ENCODE results near the gene STIM1. TPM values are rescaled to one million over a fixed set of nuclear protein-coding genes. Genes with fewer than 3 reads are reported as not detected.

The STIM1 gene
- total RNA-seq, 2 experiments from 2014 or later, result 55.9 to 61.1 TPM

GRCh38 chr11:4072668-4073285, 217.3 kb downstream of the STIM1 start:
- intact Hi-C loops (cut with micrococcal nuclease), result loop anchor here (1.0 kb wide), 2 partner anchors 218 to 223 kb away; no protein-coding TSS in a partner anchor
- Mint-ChIP-seq H3K4me1 (ENCODE audit: low read depth) (peaks cover 39% of the 10 kb centered on the region), H3K27me3 (no peaks in the 10 kb centered on the region), H3K36me3 (peaks cover 7% of the 10 kb centered on the region), H3K9me3 (no peaks in the 10 kb centered on the region), H3K4me3 (no peak overlapping the region), H3K27ac (peak overlapping the region; percentile 65)
- CTCF ChIA-PET, result interaction anchor here (0.8 to 14.8 kb wide), 61 partner anchors 9 to 440 kb away, joined by 3 to 756 read pairs (median 7); partner anchors contain the start of genes PGAP2, RHOG and STIM1
- DNase-seq, result peak; percentile 48
- POLR2A ChIA-PET, result interaction anchor here (0.9 to 2.9 kb wide), 6 partner anchors 218 to 247 kb away, joined by 3 to 15 read pairs (median 3); partner anchors contain the start of gene STIM1

- CTCF ChIA-PET, result interaction anchor here (0.8 to 14.8 kb wide), 15 partner anchors 9 to 266 kb away, joined by 3 to 756 read pairs (median 22); partner anchors contain the start of genes PGAP2, RHOG and STIM1
- intact Hi-C loops (cut with micrococcal nuclease), result no loop called here
- no peak overlapping the region for H3K27ac Mint-ChIP-seq
Observed at GRCh38 chr11:4074266-4074665, 218.8 kb downstream of the STIM1 start.

GRCh38 chr11:4076774-4077173, 221.3 kb downstream of the STIM1 start:
- Mint-ChIP-seq H3K4me1 (ENCODE audit: low read depth) (peaks cover 11% of the 10 kb centered on the region), H3K27me3 (no peaks in the 10 kb centered on the region), H3K9me3 (no peaks in the 10 kb centered on the region), H3K4me3 (no peak overlapping the region), H3K27ac (no peak overlapping the region), H3K36me3 (peaks cover 5% of the 10 kb centered on the region)
- ChIA-PET POLR2A (no interaction called here), CTCF (interaction anchor here (14.8 kb wide), 1 partner anchor 232 kb away, joined by 756 read pairs; the partner anchor contains the start of genes RHOG and STIM1)
- intact Hi-C loops (cut with micrococcal nuclease), result no loop called here
- no peak for DNase-seq

More at GRCh38 chr11:4074266-4074665, 218.8 kb downstream of the STIM1 start:
- no peaks in the 10 kb centered on the region for H3K27me3 Mint-ChIP-seq
- no peak overlapping the region for H3K4me3 Mint-ChIP-seq
- H3K9me3 Mint-ChIP-seq, result no peaks in the 10 kb centered on the region
- DNase-seq, result no peak
- H3K4me1 Mint-ChIP-seq (ENCODE audit: low read depth), result peaks cover 27% of the 10 kb centered on the region
- peaks cover 7% of the 10 kb centered on the region for H3K36me3 Mint-ChIP-seq
- POLR2A ChIA-PET, result no interaction called here

GRCh38 chr11:4083198-4083597, 227.7 kb downstream of the STIM1 start:
- DNase-seq, result no peak
- Mint-ChIP-seq H3K4me3 (no peak overlapping the region), H3K36me3 (peaks cover 27% of the 10 kb centered on the region), H3K4me1 (ENCODE audit: low read depth) (peaks cover 21% of the 10 kb centered on the region), H3K9me3 (no peaks in the 10 kb centered on the region), H3K27me3 (no peaks in the 10 kb centered on the region), H3K27ac (no peak overlapping the region)
- ChIA-PET CTCF (interaction anchor here (1.2 to 6.5 kb wide), 2 partner anchors 10 to 234 kb away, joined by 4 to 64 read pairs; no protein-coding TSS in a partner anchor), POLR2A (no interaction called here)
- intact Hi-C loops (cut with micrococcal nuclease), result no loop called here

GRCh38 chr11:4084406-4085125, 229.1 kb downstream of the STIM1 start:
- Mint-ChIP-seq H3K36me3 (peaks cover 32% of the 10 kb centered on the region), H3K4me3 (no peak overlapping the region), H3K9me3 (no peaks in the 10 kb centered on the region), H3K4me1 (ENCODE audit: low read depth) (peaks cover 29% of the 10 kb centered on the region), H3K27me3 (no peaks in the 10 kb centered on the region), H3K27ac (no peak overlapping the region)
- ChIA-PET POLR2A (no interaction called here), CTCF (interaction anchor here (1.0 to 6.5 kb wide), 6 partner anchors 11 to 277 kb away, joined by 3 to 64 read pairs (median 4); no protein-coding TSS in a partner anchor)
- intact Hi-C loops (cut with micrococcal nuclease), result no loop called here
- no peak for DNase-seq

- Mint-ChIP-seq H3K4me1 (ENCODE audit: low read depth) (peaks cover 39% of the 10 kb centered on the region), H3K9me3 (no peaks in the 10 kb centered on the region), H3K36me3 (peaks cover 35% of the 10 kb centered on the region), H3K27me3 (no peaks in the 10 kb centered on the region), H3K27ac (no peak overlapping the region), H3K4me3 (no peak overlapping the region)
- no peak for DNase-seq
- ChIA-PET CTCF (interaction anchor here (0.6 to 6.5 kb wide), 7 partner anchors 12 to 278 kb away, joined by 3 to 64 read pairs (median 4); partner anchors contain the start of gene STIM1), POLR2A (interaction anchor here (0.5 to 0.9 kb wide), 2 partner anchors 10 to 11 kb away, joined by 3 to 4 read pairs; no protein-coding TSS in a partner anchor)
- intact Hi-C loops (cut with micrococcal nuclease), result no loop called here
Observed at GRCh38 chr11:4085575-4085974, 230.1 kb downstream of the STIM1 start.

GRCh38 chr11:4086575-4087353, 231.3 kb downstream of the STIM1 start:
- H3K27me3 Mint-ChIP-seq, result no peaks in the 10 kb centered on the region
- intact Hi-C loops (cut with micrococcal nuclease), result no loop called here
- H3K9me3 Mint-ChIP-seq, result no peaks in the 10 kb centered on the region
- ChIA-PET POLR2A (no interaction called here), CTCF (interaction anchor here (1.9 to 6.5 kb wide), 2 partner anchors 13 to 232 kb away, joined by 8 to 64 read pairs; partner anchors contain the start of gene STIM1)
- peak overlapping the region; percentile 59 for H3K27ac Mint-ChIP-seq
- no peak overlapping the region for H3K4me3 Mint-ChIP-seq
- H3K36me3 Mint-ChIP-seq, result peaks cover 34% of the 10 kb centered on the region
- peaks cover 51% of the 10 kb centered on the region for H3K4me1 Mint-ChIP-seq (ENCODE audit: low read depth)
- DNase-seq, result no peak

- POLR2A ChIA-PET, result no interaction called here
- Mint-ChIP-seq H3K27ac (peak overlapping the region; percentile 59), H3K36me3 (peaks cover 36% of the 10 kb centered on the region), H3K9me3 (no peaks in the 10 kb centered on the region), H3K4me3 (no peak overlapping the region), H3K27me3 (no peaks in the 10 kb centered on the region), H3K4me1 (ENCODE audit: low read depth) (peaks cover 59% of the 10 kb centered on the region)
- intact Hi-C loops (cut with micrococcal nuclease), result no loop called here
- CTCF ChIA-PET, result interaction anchor here (1.1 kb wide), 1 partner anchor 14 kb away, joined by 3 read pairs; no protein-coding TSS in a partner anchor
- no peak for DNase-seq
Observed at GRCh38 chr11:4087551-4087950, 232.1 kb downstream of the STIM1 start.

- Mint-ChIP-seq H3K9me3 (no peaks in the 10 kb centered on the region), H3K36me3 (peaks cover 32% of the 10 kb centered on the region), H3K4me3 (no peak overlapping the region), H3K27ac (peak overlapping the region; percentile 84), H3K27me3 (no peaks in the 10 kb centered on the region), H3K4me1 (ENCODE audit: low read depth) (peaks cover 72% of the 10 kb centered on the region)
- DNase-seq, result peak; percentile 53
- POLR2A ChIA-PET, result no interaction called here
- CTCF ChIA-PET, result interaction anchor here (2.0 kb wide), 1 partner anchor 17 kb away, joined by 15 read pairs; no protein-coding TSS in a partner anchor
- intact Hi-C loops (cut with micrococcal nuclease), result no loop called here
Observed at GRCh38 chr11:4090258-4090657, 234.8 kb downstream of the STIM1 start.

GRCh38 chr11:4092026-4092425, 236.6 kb downstream of the STIM1 start:
- Mint-ChIP-seq H3K4me1 (ENCODE audit: low read depth) (peaks cover 75% of the 10 kb centered on the region), H3K4me3 (peak overlapping the region; percentile 6), H3K27ac (peak overlapping the region; percentile 84), H3K27me3 (no peaks in the 10 kb centered on the region), H3K36me3 (peaks cover 37% of the 10 kb centered on the region), H3K9me3 (no peaks in the 10 kb centered on the region)
- CTCF ChIA-PET, result interaction anchor here (0.9 to 1.6 kb wide), 3 partner anchors 20 to 284 kb away, joined by 3 to 7 read pairs (median 6); no protein-coding TSS in a partner anchor
- DNase-seq, result peak; percentile 54
- intact Hi-C loops (cut with micrococcal nuclease), result no loop called here
- POLR2A ChIA-PET, result no interaction called here

- no peaks in the 10 kb centered on the region for H3K9me3 Mint-ChIP-seq
- ChIA-PET POLR2A (interaction anchor here (3.6 kb wide), 1 partner anchor 253 kb away, joined by 12 read pairs; the partner anchor contains the start of gene RHOG), CTCF (interaction anchor here (1.7 kb wide), 1 partner anchor 239 kb away, joined by 7 read pairs; the partner anchor contains the start of gene STIM1)
- H3K4me1 Mint-ChIP-seq (ENCODE audit: low read depth), result peaks cover 71% of the 10 kb centered on the region
- H3K36me3 Mint-ChIP-seq, result peaks cover 23% of the 10 kb centered on the region
- H3K27me3 Mint-ChIP-seq, result no peaks in the 10 kb centered on the region
- peak overlapping the region; percentile 95 for H3K4me3 Mint-ChIP-seq
- peak overlapping the region; percentile 92 for H3K27ac Mint-ChIP-seq
- DNase-seq, result no peak
- intact Hi-C loops (cut with micrococcal nuclease), result loop anchor here (1.0 kb wide), 4 partner anchors 35 to 296 kb away; partner anchors contain the start of gene NUP98
Observed at GRCh38 chr11:4093519-4094347, 238.3 kb downstream of the STIM1 start.

All from activated CD4-positive, alpha-beta memory T cell treated with anti-CD3 and anti-CD28 coated beads for 36 hours (primary cell).